Epidermal melanocyte (primary cell): ENCODE measurements around the gene PNMA1.

Experiments used
- DNase-seq: peaks from one replicate; pipeline ENCODE4 v3.0.0; 2011; ENCODE audit warnings: low spot score; ENCODE audit not compliant: insufficient read length

Gene PNMA1

GRCh38 chr14:73713803-73714655, at the start of gene PNMA1:
Gene PNMA1, minus strand, starts transcription at chr14:73714384. Its CDS starts 745 bp downstream, at chr14:73713639.
- DNase-seq, result peak; percentile 98

GRCh38 chr14:73763396-73763795, 49.2 kb upstream of the PNMA1 start:
- DNase-seq, result no peak

GRCh38 chr14:73762375-73762822, 48.2 kb upstream of the PNMA1 start:
- DNase-seq, result no peak

- DNase-seq, result no peak
These were observed 47.6 kb upstream of the PNMA1 start for GRCh38 chr14:73761618-73762355.

- no peak for DNase-seq
These were observed 46.7 kb upstream of the PNMA1 start for GRCh38 chr14:73760598-73761586.

- peak; percentile 88 for DNase-seq
These were observed 45.8 kb upstream of the PNMA1 start for GRCh38 chr14:73759714-73760597.

- DNase-seq, result no peak
These were observed 45.1 kb upstream of the PNMA1 start for GRCh38 chr14:73759183-73759713.

- DNase-seq, result no peak
These were observed 44.4 kb upstream of the PNMA1 start for GRCh38 chr14:73758392-73759182.

- no peak for DNase-seq
These were observed 43.8 kb upstream of the PNMA1 start for GRCh38 chr14:73757876-73758391.

- DNase-seq, result no peak
These were observed 43.2 kb upstream of the PNMA1 start for GRCh38 chr14:73757381-73757780.

GRCh38 chr14:73755434-73756014, 41.3 kb upstream of the PNMA1 start:
- no peak for DNase-seq

- DNase-seq, result no peak
These were observed 40.8 kb upstream of the PNMA1 start for GRCh38 chr14:73754911-73755360.

GRCh38 chr14:73753887-73754795, 40.0 kb upstream of the PNMA1 start:
- DNase-seq, result peak; percentile 74

- DNase-seq, result no peak
These were observed 39.1 kb upstream of the PNMA1 start for GRCh38 chr14:73753124-73753886.

- peak; percentile 96 for DNase-seq
These were observed 38.3 kb upstream of the PNMA1 start for GRCh38 chr14:73752297-73752992.

GRCh38 chr14:73751157-73751691, 37.0 kb upstream of the PNMA1 start:
- no peak for DNase-seq
